Activated naive CD4-positive, alpha-beta T cell treated with anti-CD3 and anti-CD28 coated beads, Interleukin-2, amount 50 U/mL, for 16 hours (primary cell): ENCODE measurements around the gene C11orf86.
A peak's percentile ranks its signal among the peaks of the same experiment; 100 is the strongest.
"Not testable (repeated sequence)": the region's sequence is repeated elsewhere in the genome, so short reads cannot be mapped to it uniquely, and the experiment has no call there.

ENCODE experiments used
- DNase-seq: peaks from one replicate; pipeline ENCODE4 v3.0.0-alpha.2; 2020

Gene C11orf86

GRCh38 chr11:66992041-66992440, 16.9 kb downstream of the C11orf86 start:
- DNase-seq, result no peak

DNA sequence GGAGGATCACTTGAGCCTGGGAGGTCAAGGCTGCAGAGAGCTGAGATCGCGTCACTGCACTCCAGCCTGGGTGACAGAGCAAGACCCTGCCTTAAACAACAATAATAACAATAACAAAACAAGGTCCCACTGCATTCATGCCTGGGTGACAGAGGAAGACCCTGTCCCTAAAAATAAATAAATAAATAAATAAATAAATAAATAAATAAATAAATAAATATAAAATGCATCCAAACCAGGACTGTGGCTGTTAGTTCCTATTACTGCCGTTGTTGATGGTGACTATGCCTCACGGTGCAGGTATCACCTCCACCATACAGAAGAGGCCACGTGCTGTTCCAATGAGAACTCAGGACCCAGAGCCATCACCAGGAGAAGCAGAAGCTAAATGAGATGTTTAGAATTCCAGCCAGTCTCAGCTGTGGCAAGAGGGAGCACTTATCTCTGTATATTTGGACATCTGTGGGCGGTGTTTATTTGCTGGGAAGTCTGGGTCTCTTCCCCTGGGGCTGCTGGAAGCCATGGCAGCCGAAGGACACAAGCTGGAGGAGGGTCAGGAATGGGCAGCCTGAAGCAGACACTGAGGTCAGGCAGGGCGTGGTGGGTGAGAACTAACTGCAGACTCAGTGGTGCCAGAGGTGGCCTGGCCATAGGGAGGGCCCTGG, 21.6 kb downstream of the C11orf86 start:
- no peak for DNase-seq

DNA sequence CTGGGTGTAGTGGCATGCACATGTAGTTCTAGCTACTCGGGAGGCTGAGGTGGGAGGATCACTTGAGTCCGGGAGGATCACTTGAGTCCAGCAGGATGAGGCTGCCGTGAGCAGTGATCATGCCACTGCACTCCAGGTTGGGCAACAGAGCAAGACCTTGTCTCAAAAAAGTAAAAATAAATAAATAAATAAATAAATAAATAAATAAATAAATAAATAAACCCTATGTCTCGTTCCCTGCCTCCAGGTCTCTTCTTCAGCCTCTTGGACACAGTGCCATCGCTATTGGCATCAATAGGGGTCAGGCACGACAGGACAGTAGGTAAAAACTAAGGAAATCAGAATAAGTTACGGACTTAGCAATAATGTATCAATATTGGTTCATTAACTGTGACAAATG, 24.5 kb downstream of the C11orf86 start:
- DNase-seq, result no peak

DNA sequence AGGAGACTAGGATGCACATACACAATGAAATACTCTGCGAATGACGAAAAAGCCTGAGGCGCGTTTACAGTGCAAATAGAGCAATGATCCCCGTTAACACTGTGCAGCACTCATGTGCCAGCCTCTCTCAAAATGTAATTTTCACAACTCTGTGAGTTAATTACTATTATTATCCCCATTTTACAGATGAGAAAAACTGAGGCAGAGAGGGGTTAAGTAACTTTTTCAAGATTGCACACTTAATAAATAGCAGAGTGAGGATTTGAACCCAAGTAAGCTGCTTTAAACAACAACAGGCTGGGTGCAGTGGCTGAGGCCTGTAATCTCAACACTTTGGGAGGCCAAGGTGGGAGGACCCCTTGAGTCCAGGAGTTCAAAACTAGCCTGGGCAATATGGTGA, 26.2 kb downstream of the C11orf86 start:
- DNase-seq, result no peak

GRCh38 chr11:67002297-67002913, 27.3 kb downstream of the C11orf86 start:
- no peak for DNase-seq

GRCh38 chr11:67002921-67003411, 27.9 kb downstream of the C11orf86 start:
- no peak for DNase-seq

GRCh38 chr11:67005200-67005599, 30.1 kb downstream of the C11orf86 start:
- not testable (repeated sequence) for DNase-seq

DNA sequence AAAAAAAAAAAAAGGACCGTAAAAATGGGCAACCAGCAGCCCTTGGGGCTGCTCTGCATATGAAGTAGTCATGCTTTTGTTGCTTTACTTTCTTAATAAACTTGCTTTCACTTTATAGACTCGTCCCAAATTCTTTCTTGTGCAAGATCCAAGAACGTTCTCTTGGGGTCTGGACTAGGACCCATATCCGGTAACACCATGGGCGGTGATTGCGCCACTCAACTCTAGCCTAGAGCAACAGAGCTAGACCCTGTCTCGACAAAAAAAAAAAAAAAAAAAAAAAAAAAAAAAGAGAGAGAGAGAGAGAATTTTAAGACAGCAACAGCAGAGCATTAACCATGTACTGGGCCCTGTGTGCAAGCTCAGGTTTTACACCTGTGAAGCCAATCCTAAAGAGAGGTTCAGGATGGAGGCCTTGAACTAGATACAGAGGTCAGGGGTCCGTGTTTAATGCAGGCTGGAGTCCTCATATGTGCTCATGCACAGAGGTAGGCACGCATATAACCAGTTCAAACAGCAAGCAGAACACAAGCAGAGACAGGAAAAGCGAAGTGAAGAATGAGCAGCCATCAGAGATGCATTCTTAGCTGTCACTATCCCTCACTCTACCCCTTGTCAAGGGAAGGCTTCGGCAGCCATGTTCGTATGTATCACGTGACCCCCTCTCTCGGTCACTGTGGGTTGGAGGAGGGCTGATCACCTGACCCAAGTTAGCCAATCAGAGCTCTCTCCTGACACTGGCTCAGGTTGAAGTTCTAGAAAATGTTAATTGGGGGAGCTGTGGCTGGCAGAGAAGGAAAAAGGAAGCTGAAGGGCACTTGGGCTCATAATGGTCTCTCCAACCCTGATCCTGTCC, 31.2 kb downstream of the C11orf86 start:
- peak; percentile 43 for DNase-seq

DNA sequence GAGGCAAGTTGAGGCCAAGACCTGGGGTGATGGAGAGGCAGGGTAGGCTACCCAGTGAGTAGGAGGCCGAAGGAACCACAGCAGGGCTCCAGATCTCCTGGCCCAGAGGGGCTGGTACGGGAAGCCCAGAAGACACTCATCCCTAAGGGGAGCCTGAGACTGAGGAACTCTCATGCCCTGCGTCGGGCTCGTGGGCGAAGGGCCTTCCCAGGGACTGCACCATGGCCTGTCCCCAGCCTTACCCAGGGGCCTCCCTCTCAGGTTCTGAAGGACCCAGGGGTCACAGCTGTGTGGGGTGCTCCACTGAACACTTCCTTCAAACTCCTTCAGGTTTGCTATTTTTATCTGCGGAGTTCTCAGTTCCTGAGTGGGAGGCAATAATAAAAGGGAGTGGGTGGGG, 32.0 kb downstream of the C11orf86 start:
- no peak for DNase-seq

- no peak for DNase-seq
These were observed 35.3 kb downstream of the C11orf86 start for GRCh38 chr11:67010296-67010905.

- DNase-seq, result no peak
These were observed 38.5 kb downstream of the C11orf86 start for GRCh38 chr11:67013511-67014045.

- DNase-seq, result no peak
These were observed 39.2 kb downstream of the C11orf86 start for GRCh38 chr11:67014343-67014742.

DNA sequence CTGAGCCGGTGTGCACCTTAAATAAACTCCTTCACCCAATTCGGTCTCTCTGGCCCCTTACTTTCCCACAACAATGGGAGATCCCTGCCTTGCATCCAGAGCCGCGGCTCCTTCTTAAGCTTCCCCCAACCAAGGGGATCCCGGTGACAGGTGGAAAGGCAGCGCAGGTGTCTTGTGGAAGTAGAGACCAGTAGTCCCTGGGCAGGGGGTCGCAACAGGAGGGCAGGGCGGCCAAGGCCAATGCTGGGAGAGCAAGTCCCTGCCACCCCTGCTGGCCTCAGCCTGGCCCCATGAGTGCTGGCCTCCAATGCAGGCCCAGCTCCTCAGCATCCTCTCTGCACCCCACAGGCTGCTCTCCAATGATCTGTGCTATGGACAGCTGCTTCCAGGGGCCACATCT, 39.9 kb downstream of the C11orf86 start:
- DNase-seq, result no peak

- DNase-seq, result no peak
These were observed 41.4 kb downstream of the C11orf86 start for GRCh38 chr11:67016550-67016949.

DNA sequence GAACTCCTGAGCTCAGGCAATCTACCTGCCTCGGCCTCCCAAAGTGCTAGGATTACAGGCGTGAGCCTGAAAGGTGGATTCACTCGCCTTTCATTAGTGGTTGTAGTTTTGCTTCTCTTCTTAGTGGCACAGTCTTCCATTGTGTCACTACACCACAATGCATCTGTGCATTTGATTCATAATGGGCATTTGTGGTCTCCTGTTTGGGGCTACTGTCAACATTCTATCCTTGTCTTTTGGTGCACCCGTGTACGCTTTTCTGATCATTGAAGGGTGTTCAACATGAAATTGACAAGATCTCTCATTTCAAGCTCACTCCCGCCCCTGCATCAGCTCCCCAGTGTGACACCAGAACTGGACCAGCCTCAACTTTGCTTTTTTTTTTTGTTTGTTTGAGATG, 45.8 kb downstream of the C11orf86 start:
- no peak for DNase-seq

GRCh38 chr11:67022341-67022933, 47.3 kb downstream of the C11orf86 start:
- no peak for DNase-seq

DNA sequence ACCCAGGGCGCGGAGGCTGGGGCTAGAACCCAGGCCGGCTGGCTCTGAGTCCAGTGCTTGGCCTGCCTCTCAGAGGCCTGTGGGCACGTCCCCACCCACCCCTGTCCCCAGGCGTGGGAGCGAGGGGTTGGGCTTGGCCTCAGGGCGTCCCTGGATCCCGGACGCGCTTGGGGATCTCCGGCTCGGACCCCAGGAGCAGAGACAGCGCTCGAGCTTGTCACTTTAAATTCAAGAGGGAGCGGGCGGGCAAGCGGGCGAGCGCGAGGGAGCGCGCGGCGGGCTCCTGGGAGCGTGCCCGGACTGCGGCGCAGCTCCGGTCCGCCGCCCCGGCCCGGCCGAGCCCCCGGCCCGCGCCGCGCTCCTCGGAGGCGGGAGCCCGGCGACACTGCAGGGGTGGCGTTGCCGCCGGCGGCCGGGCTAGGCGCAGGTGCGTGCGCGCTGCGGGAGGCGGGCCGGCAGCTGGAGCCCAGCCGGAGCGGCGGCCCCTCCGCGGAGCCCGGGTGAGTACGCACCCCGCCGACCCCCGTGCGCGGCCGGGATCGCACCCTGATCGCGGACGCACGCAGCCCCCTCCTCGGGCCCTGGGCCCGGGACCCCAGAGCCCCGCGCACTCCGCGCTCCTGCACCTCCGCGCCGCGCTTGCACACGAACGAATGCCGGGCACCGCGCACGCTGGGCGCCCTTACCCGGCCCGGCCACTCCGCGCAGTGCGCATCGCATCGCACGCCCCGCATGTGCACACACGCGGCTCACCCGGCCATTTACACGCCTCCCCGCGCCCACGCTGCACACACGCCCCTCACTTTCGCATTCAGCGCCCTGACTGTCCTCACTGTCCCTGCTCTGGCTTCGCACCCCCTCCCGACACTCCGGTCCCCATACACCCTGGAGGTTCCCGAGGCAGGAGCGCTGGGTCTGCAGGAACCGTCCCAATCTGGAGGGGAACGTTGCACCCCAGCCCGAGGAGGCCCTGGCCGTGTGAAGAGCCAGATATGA, 48.2 kb downstream of the C11orf86 start, which contains the start of gene SYT12:
SYT12 (plus strand) TSS at position 174 of the 996 bp plus-strand sequence. CDS start 7,011 bp downstream, outside the sequence.
- peak; percentile 40 for DNase-seq

DNA sequence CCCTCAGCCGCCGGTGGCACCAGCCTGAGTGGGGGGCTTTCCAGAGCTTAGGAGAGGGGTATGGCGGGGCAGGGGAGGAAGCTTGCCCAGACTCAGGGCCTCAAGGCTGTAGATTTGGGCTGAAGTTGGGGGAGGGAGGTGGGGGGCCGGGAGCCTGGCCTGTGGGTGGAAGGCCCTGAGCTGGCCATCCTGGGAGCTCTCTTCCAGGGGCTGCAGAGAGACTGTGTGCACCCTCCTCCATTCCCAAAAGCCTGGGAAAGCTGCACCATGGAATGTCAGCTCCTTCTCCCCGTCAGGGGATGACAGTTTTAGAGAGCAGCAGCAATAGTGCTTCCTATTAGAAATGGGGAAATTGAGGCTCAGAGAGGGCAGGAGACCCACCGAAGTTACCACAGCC, 48.9 kb downstream of the C11orf86 start:
- DNase-seq, result no peak

DNA sequence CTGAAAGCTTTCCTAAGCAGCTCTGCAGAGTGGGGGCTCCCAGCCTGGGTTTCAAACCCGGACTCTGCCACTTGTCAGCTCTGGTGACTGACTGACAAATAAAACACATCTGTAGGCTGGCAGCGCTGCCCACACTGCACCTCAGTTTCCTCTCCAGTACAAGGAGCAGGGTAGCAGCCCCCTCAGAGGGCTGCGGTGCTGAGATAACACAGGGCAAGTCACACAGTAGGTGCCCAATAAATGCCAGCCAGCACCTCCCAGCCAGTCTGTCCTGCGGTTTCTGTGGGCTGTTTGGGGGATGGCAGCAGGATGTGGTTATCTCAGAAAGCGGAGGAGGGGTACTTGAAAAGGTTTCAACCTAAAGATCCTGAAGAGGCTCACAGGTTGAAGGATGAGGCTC, 49.3 kb downstream of the C11orf86 start:
- peak; percentile 31 for DNase-seq

- no peak for DNase-seq
These were observed 49.9 kb downstream of the C11orf86 start for GRCh38 chr11:67024966-67025365.

- DNase-seq, result no peak
These were observed 50.6 kb downstream of the C11orf86 start for GRCh38 chr11:67025750-67026149.
